Vagina (tissue), 2 donors: Measurements from ENCODE around the gene ULBP2. TPM values are rescaled to one million over a fixed set of nuclear protein-coding genes. Genes with fewer than 3 reads are reported as not detected.

Experiments
- DNase-seq, 2 donors: peaks; one replicate each; pipeline ENCODE4 v3.0.0-alpha.2; 2017; ENCODE audit errors: extremely low spot score in 2 of 2
- H3K27ac ChIP-seq: fragments of 200-600 bp; sonication (generic); one replicate; pipeline ENCODE4 v1.5.1; 2019
- H3K27me3 ChIP-seq: fragments of 200-600 bp; sonication (generic); one replicate; pipeline ENCODE4 v1.5.1; 2019
- H3K36me3 ChIP-seq, 2 donors: fragments of 200-600 bp; sonication (generic); one replicate each; pipeline ENCODE4 v1.5.1; 2017 to 2019
- H3K4me1 ChIP-seq: fragments of 200-600 bp; sonication (generic); one replicate; pipeline ENCODE4 v1.5.1; 2019
- H3K4me3 ChIP-seq, 2 donors: fragments of 200-600 bp; sonication (generic); 1 replicate in 1 of 2; 2 replicates in 1 of 2; pipeline ENCODE4 v1.5.1; 2016 to 2019
- H3K9me3 ChIP-seq: fragments of 200-600 bp; sonication (generic); one replicate; pipeline ENCODE4 v1.5.1; 2019
- CTCF ChIP-seq, 3 experiments: fragments of 450-650 bp in 2 of 3; fragments of 200-600 bp in 1 of 3; sonication (generic) in 1 of 3; IDR thresholded peaks; one replicate each; pipeline ENCODE4 v1.5.1; 2017 to 2019; ENCODE audit warnings: antibody characterized with exemption in 3 of 3, mild to moderate bottlenecking in 2 of 3, moderate library complexity in 2 of 3
- POLR2A ChIP-seq, 2 donors: fragments of 450-650 bp; IDR thresholded peaks; one replicate each; pipeline ENCODE4 v1.6.1; 2017; ENCODE audit warnings: antibody characterized with exemption in 2 of 2, mild to moderate bottlenecking in 2 of 2, moderate library complexity in 2 of 2
- POLR2AphosphoS5 ChIP-seq, 2 donors: sonication (generic); formaldehyde crosslinking; IDR thresholded peaks; one replicate each; pipeline ENCODE4 v1.9.0; 2017; ENCODE audit warnings: antibody characterized with exemption in 2 of 2, mild to moderate bottlenecking in 2 of 2, low read depth in 1 of 2; ENCODE audit not compliant: insufficient read depth in 1 of 2
- intact Hi-C: fragments of 100-400 bp; cut with DNase I; formaldehyde crosslinking; loops from one replicate; pipeline ENCODE4 v1.15.1; 2023
- total RNA-seq: library from RNA; depleted of rRNA; stranded (reverse); fragments of >200 nt; gene quantifications from one replicate; pipeline ENCODE4 v1.2.3, GENCODE V29; 2016

Gene ULBP2
- total RNA-seq, 1 donor from 2014 or later, result not detected

- H3K4me3 ChIP-seq, result no peak overlapping the region
- intact Hi-C loops, result no loop called here
- H3K9me3 ChIP-seq, result no peaks in the 10 kb centered on the region
- no peaks in the 10 kb centered on the region for H3K27me3 ChIP-seq
- H3K27ac ChIP-seq, result peak overlapping the region; percentile 57
- no peak for TF ChIP-seq POLR2A (IDR thresholded peaks at IDR 0.05)
- TF ChIP-seq POLR2AphosphoS5 (IDR thresholded peaks at IDR 0.05; ENCODE audit: insufficient read depth in 1 of 2, low read depth in 1 of 2), result no peak
- no peak for TF ChIP-seq CTCF (IDR thresholded peaks at IDR 0.05)
- DNase-seq, result no peak
- peaks cover 40% of the 10 kb centered on the region for H3K4me1 ChIP-seq
- no peaks in the 10 kb centered on the region for H3K36me3 ChIP-seq
Observed at GRCh38 chr6:149899926-149900619, 41.7 kb upstream of the ULBP2 start.

- intact Hi-C loops, result no loop called here
- no peak overlapping the region for H3K4me3 ChIP-seq
- H3K27ac ChIP-seq, result peak overlapping the region; percentile 57
- no peaks in the 10 kb centered on the region for H3K27me3 ChIP-seq
- peaks cover 33% of the 10 kb centered on the region for H3K4me1 ChIP-seq
- H3K36me3 ChIP-seq, result no peaks in the 10 kb centered on the region
- no peak for DNase-seq
- peak in 1 of 2 donors; percentile 55 for TF ChIP-seq POLR2AphosphoS5 (IDR thresholded peaks at IDR 0.05; ENCODE audit: insufficient read depth in 1 of 2, low read depth in 1 of 2)
- no peak for TF ChIP-seq CTCF (IDR thresholded peaks at IDR 0.05)
- no peak for TF ChIP-seq POLR2A (IDR thresholded peaks at IDR 0.05)
- H3K9me3 ChIP-seq, result no peaks in the 10 kb centered on the region
Observed at GRCh38 chr6:149900620-149901443, 41.0 kb upstream of the ULBP2 start.

- Histone ChIP-seq H3K4me3 (no peak overlapping the region), H3K36me3 (no peaks in the 10 kb centered on the region), H3K9me3 (no peaks in the 10 kb centered on the region), H3K27ac (no peak overlapping the region), H3K27me3 (no peaks in the 10 kb centered on the region), H3K4me1 (peaks cover 25% of the 10 kb centered on the region)
- TF ChIP-seq CTCF (IDR thresholded peaks at IDR 0.05) (no peak), POLR2AphosphoS5 (IDR thresholded peaks at IDR 0.05; ENCODE audit: insufficient read depth in 1 of 2, low read depth in 1 of 2) (no peak), POLR2A (IDR thresholded peaks at IDR 0.05) (no peak)
- intact Hi-C loops, result no loop called here
- DNase-seq, result no peak
Observed at GRCh38 chr6:149901444-149902140, 40.2 kb upstream of the ULBP2 start.

- no peak overlapping the region for H3K4me3 ChIP-seq
- intact Hi-C loops, result no loop called here
- DNase-seq, result peak in 1 of 2 donors; percentile 67
- H3K27me3 ChIP-seq, result no peaks in the 10 kb centered on the region
- H3K27ac ChIP-seq, result no peak overlapping the region
- H3K36me3 ChIP-seq, result no peaks in the 10 kb centered on the region
- peaks cover 5% of the 10 kb centered on the region for H3K4me1 ChIP-seq
- peaks cover 4% of the 10 kb centered on the region for H3K9me3 ChIP-seq
- no peak for TF ChIP-seq POLR2AphosphoS5 (IDR thresholded peaks at IDR 0.05; ENCODE audit: insufficient read depth in 1 of 2, low read depth in 1 of 2)
- no peak for TF ChIP-seq CTCF (IDR thresholded peaks at IDR 0.05)
- TF ChIP-seq POLR2A (IDR thresholded peaks at IDR 0.05), result no peak
Observed at GRCh38 chr6:149903938-149904611, 37.7 kb upstream of the ULBP2 start.
